Astrocyte (in vitro differentiated cells and primary cell): ENCODE data around the gene RGL2. TPM values are rescaled to one million over a fixed set of nuclear protein-coding genes. Genes with fewer than 3 reads are reported as not detected.
A peak's percentile ranks its signal among the peaks of the same experiment; 100 is the strongest.

Experiments
- DNase-seq: peaks from one replicate; pipeline ENCODE4 v3.0.0-alpha.2; 2010; ENCODE audit warnings: low read depth
- FAIRE-seq: peaks from 2 replicates; lab custom pipeline; 2011; peaks lifted over from hg19 to GRCh38; lab: Jason Lieb, UNC
- H2AFZ ChIP-seq: 2 replicates; pipeline ENCODE4 v1.6.0; 2012; ENCODE audit warnings: low read depth, low read length, inconsistent platforms
- H3K27ac ChIP-seq: 2 replicates; pipeline ENCODE4 v1.5.1; 2011; ENCODE audit warnings: low read depth, low read length, inconsistent platforms
- H3K27me3 ChIP-seq: 2 replicates; pipeline ENCODE4 v1.6.0; 2011; ENCODE audit warnings: low read length, inconsistent platforms; ENCODE audit not compliant: insufficient read depth
- H3K36me3 ChIP-seq: 2 replicates; pipeline ENCODE4 v1.5.1; 2011; ENCODE audit warnings: low read length, inconsistent platforms; ENCODE audit not compliant: insufficient read depth
- H3K4me1 ChIP-seq: 2 replicates; pipeline ENCODE4 v1.5.1; 2011; ENCODE audit warnings: low read length, inconsistent platforms; ENCODE audit not compliant: insufficient read depth
- H3K4me2 ChIP-seq: 2 replicates; pipeline ENCODE4 v1.6.0; 2012; ENCODE audit warnings: low read length, inconsistent platforms
- H3K4me3 ChIP-seq: 2 replicates; pipeline ENCODE4 v1.5.1; 2011; ENCODE audit warnings: low read depth, mild to moderate bottlenecking, low read length, inconsistent platforms; ENCODE audit not compliant: insufficient read depth
- H3K79me2 ChIP-seq: 2 replicates; pipeline ENCODE4 v1.6.0; 2012; ENCODE audit warnings: mild to moderate bottlenecking, low read length, inconsistent platforms; ENCODE audit not compliant: insufficient read depth
- H3K9ac ChIP-seq: 2 replicates; pipeline ENCODE4 v1.6.0; 2012; ENCODE audit warnings: mild to moderate bottlenecking, low read length, inconsistent platforms
- H3K9me3 ChIP-seq: 2 replicates; pipeline ENCODE4 v1.5.1; 2012; ENCODE audit warnings: low read depth, mild to moderate bottlenecking, low read length, inconsistent platforms; ENCODE audit not compliant: insufficient read depth
- H4K20me1 ChIP-seq: 2 replicates; pipeline ENCODE4 v1.6.0; 2012; ENCODE audit warnings: low read length, inconsistent platforms; ENCODE audit not compliant: insufficient read depth
- H3K27ac Mint-ChIP-seq: one replicate; pipeline ENCODE4 v1.8.0; 2021; ENCODE audit warnings: mild to moderate bottlenecking, mixed read lengths; ENCODE audit not compliant: unreplicated experiment
- H3K27me3 Mint-ChIP-seq: one replicate; pipeline ENCODE4 v1.8.0; 2021; ENCODE audit warnings: low read depth, mixed read lengths; ENCODE audit not compliant: unreplicated experiment
- H3K36me3 Mint-ChIP-seq: one replicate; pipeline ENCODE4 v1.8.0; 2021; ENCODE audit warnings: low read depth, mixed read lengths; ENCODE audit not compliant: unreplicated experiment
- H3K4me1 Mint-ChIP-seq: one replicate; pipeline ENCODE4 v1.8.0; 2021; ENCODE audit warnings: low read depth, mixed read lengths; ENCODE audit not compliant: unreplicated experiment
- H3K4me3 Mint-ChIP-seq: one replicate; pipeline ENCODE4 v1.8.0; 2021; ENCODE audit warnings: mild to moderate bottlenecking, moderate library complexity, mixed read lengths; ENCODE audit not compliant: unreplicated experiment
- H3K9me3 Mint-ChIP-seq: one replicate; pipeline ENCODE4 v1.8.0; 2021; ENCODE audit warnings: mild to moderate bottlenecking, mixed read lengths; ENCODE audit not compliant: unreplicated experiment
- EZH2 ChIP-seq: IDR thresholded peaks from 2 replicates; pipeline ENCODE4 v1.6.1; 2012; ENCODE audit warnings: mild to moderate bottlenecking, low read length, inconsistent platforms; ENCODE audit not compliant: insufficient read depth
- total RNA-seq: library from RNA; stranded (reverse); gene quantifications from 2 replicates; pipeline ENCODE4 v1.2.1, GENCODE V29; 2021
- TF ChIP-seq, protein P1 (sequence below): IDR thresholded peaks from 2 replicates; pipeline ENCODE4 v1.5.1; 2011; ENCODE audit warnings: low read depth, mild to moderate bottlenecking, inconsistent platforms, low read length, moderate library complexity; ENCODE audit not compliant: insufficient read depth

RGL2 gene
- total RNA-seq, 1 donor from 2014 or later = 36.5 TPM

DNA sequence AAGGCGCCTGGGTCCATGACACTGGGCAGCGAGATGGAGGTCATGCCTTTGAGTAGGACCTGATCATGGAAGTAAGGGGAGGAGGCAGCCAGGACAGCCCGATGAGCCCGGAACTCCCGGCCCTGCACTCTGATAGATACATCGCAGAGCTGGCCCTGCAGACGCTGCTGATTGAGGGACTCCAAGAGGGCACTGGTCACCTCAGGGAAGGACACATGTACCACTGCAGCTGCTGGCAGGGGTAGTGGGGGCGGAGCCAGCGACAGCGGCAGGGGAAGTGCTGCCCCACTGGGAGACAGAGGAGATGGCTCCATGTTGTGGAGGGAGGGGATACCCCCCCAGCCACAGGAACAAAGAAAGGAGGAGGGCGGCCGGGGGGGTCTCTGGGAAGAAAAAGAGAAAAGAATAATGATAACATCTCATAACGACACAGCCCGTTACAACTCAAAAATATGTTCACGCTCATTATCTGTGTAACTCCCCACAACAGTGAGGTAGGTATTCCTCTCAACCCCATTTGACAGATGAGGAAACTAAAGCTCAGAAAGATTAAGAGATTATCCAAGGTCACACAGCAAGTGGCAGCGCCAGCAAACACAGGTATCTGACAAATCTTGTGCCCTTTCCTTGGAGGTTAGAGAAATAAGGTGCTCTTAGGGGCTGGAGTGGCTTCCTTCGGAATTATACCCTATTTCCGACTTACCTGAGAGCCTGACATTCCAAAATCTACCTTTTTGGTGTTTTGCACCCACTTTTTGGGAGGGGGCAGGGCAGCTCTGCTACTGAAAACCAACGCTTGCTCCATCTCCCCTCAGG is 18.1 kb upstream of the RGL2 start:
- Histone ChIP-seq H2AFZ (no peak overlapping the region), H3K4me2 (peak overlapping the region; percentile 70)
- no peak for DNase-seq

DNA sequence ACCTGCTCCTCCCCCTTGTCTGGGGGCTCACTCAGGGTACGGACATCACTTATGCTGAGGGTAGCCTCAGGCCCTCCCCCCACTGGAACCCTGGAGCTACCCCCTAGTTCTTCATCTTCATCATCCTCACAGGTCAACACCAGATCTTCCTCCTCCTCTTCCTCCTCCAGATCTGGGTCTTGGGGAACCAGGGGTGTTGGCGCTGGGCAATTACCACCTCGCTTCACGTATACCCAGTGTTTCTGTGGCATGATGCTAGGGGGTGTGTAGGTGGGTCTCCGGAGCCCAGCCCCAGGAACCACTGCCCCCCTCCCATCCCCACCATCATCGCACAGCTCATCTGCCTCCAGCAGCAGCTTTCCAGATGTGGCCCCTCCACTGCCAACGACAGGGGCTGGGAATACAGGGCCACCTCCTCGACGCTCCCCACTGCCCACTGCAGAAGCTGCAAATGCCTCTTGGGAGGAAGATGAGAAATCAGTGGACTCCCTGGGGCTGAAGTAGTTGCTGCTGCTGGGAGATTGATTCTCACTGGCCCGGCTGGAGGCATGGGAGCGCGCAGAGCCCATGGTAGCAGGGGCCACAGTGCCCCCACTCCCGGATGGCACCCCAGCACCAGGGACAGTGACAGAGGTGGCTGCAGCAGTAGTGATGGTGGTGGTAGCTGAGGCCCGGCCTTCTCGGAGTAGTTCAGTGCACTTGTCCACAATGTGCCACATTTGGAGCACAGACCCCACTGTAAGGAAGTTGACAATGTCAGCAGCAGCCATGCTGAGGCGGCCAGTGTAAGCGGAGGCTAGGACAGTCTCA is 17.3 kb upstream of the RGL2 start:
- Mint-ChIP-seq H3K27ac (no peak overlapping the region), H3K9me3 (no peaks in the 10 kb centered on the region), H3K4me1 (peaks cover 27% of the 10 kb centered on the region), H3K4me3 (peak overlapping the region; percentile 81), H3K27me3 (no peaks in the 10 kb centered on the region), H3K36me3 (peaks cover 11% of the 10 kb centered on the region)
- Histone ChIP-seq H3K27ac (no peak overlapping the region), H3K4me3 (no peak overlapping the region), H3K4me1 (peaks cover 56% of the 10 kb centered on the region), H4K20me1 (peaks cover 30% of the 10 kb centered on the region), H3K9me3 (no peaks in the 10 kb centered on the region), H3K36me3 (peaks cover 25% of the 10 kb centered on the region), H3K79me2 (peaks cover 69% of the 10 kb centered on the region), H3K9ac (no peak overlapping the region), H2AFZ (no peak overlapping the region), H3K27me3 (no peaks in the 10 kb centered on the region), H3K4me2 (no peak overlapping the region)
- TF ChIP-seq, protein P1, sequence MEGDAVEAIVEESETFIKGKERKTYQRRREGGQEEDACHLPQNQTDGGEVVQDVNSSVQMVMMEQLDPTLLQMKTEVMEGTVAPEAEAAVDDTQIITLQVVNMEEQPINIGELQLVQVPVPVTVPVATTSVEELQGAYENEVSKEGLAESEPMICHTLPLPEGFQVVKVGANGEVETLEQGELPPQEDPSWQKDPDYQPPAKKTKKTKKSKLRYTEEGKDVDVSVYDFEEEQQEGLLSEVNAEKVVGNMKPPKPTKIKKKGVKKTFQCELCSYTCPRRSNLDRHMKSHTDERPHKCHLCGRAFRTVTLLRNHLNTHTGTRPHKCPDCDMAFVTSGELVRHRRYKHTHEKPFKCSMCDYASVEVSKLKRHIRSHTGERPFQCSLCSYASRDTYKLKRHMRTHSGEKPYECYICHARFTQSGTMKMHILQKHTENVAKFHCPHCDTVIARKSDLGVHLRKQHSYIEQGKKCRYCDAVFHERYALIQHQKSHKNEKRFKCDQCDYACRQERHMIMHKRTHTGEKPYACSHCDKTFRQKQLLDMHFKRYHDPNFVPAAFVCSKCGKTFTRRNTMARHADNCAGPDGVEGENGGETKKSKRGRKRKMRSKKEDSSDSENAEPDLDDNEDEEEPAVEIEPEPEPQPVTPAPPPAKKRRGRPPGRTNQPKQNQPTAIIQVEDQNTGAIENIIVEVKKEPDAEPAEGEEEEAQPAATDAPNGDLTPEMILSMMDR = no peak
- no peak for TF ChIP-seq EZH2
- no peak for DNase-seq
- FAIRE-seq = no peak

More for the DNA sequence above, 18.1 kb upstream of the RGL2 start:
- H3K4me1 ChIP-seq = peaks cover 65% of the 10 kb centered on the region
- Mint-ChIP-seq H3K9me3 (no peaks in the 10 kb centered on the region), H3K36me3 (peaks cover 10% of the 10 kb centered on the region), H3K27ac (no peak overlapping the region), H3K4me1 (peaks cover 30% of the 10 kb centered on the region), H3K27me3 (no peaks in the 10 kb centered on the region), H3K4me3 (peak overlapping the region; percentile 81)
- peaks cover 27% of the 10 kb centered on the region for H3K36me3 ChIP-seq
- H4K20me1 ChIP-seq = peaks cover 26% of the 10 kb centered on the region
- H3K4me3 ChIP-seq = peak overlapping the region; percentile 44
- no peak overlapping the region for H3K27ac ChIP-seq
- no peaks in the 10 kb centered on the region for H3K27me3 ChIP-seq
- H3K9me3 ChIP-seq = no peaks in the 10 kb centered on the region
- peaks cover 69% of the 10 kb centered on the region for H3K79me2 ChIP-seq
- TF ChIP-seq, protein P1 = no peak
- no peak for TF ChIP-seq EZH2
- no peak for FAIRE-seq
- H3K9ac ChIP-seq = no peak overlapping the region
